HG03378 (cell line): ENCODE data around the gene CD6.

Experiments used
- ATAC-seq: cut with Tn5 transposase; IDR thresholded peaks from one replicate; pipeline ENCODE4 v1.9.1; 2021; ENCODE audit warnings: mild to moderate bottlenecking, moderate library complexity; ENCODE audit not compliant: unreplicated experiment

Gene CD6

GRCh38 chr11:61024938-61025820 is 53.7 kb downstream of the CD6 start:
- no peak for ATAC-seq

GRCh38 chr11:61025821-61026120 is 54.3 kb downstream of the CD6 start:
- no peak for ATAC-seq

GRCh38 chr11:61026121-61027031 is 54.9 kb downstream of the CD6 start:
- ATAC-seq = no peak

GRCh38 chr11:61027141-61027840 is 55.8 kb downstream of the CD6 start:
- no peak for ATAC-seq

- peak; percentile 82 for ATAC-seq
Observed at GRCh38 chr11:61028135-61028729, 56.8 kb downstream of the CD6 start.

- ATAC-seq = no peak
Observed at GRCh38 chr11:61032824-61033223, 61.3 kb downstream of the CD6 start.

GRCh38 chr11:61033417-61033816 is 61.9 kb downstream of the CD6 start:
- ATAC-seq = no peak

- ATAC-seq = no peak
Observed at GRCh38 chr11:61034111-61034510, 62.6 kb downstream of the CD6 start.

- no peak for ATAC-seq
Observed at GRCh38 chr11:61034704-61035525, 63.4 kb downstream of the CD6 start.

- ATAC-seq = no peak
Observed at GRCh38 chr11:61035526-61035835, 64.0 kb downstream of the CD6 start.

- no peak for ATAC-seq
Observed at GRCh38 chr11:61037441-61038093, 66.1 kb downstream of the CD6 start.

- no peak for ATAC-seq
Observed at GRCh38 chr11:61039916-61040315, 68.4 kb downstream of the CD6 start.

- ATAC-seq = peak; percentile 77
Observed at GRCh38 chr11:61041755-61042518, 70.5 kb downstream of the CD6 start.

- ATAC-seq = no peak
Observed at GRCh38 chr11:61042537-61042936, 71.1 kb downstream of the CD6 start.

GRCh38 chr11:61042961-61043540 is 71.6 kb downstream of the CD6 start:
- peak; percentile 41 for ATAC-seq

GRCh38 chr11:61045271-61045670 is 73.8 kb downstream of the CD6 start:
- ATAC-seq = no peak

- no peak for ATAC-seq
Observed at GRCh38 chr11:61046833-61047232, 75.4 kb downstream of the CD6 start.

- ATAC-seq = no peak
Observed at GRCh38 chr11:61048368-61049062, 77.0 kb downstream of the CD6 start.
